Heart left ventricle (tissue), 13 donors: Measurements from ENCODE around the gene RGS17.

ENCODE experiments used
- POLR2A ChIP-seq, 2 donors: fragments of 450-650 bp; IDR thresholded peaks; one replicate each; pipeline ENCODE4 v1.6.1; 2017; ENCODE audit warnings: antibody characterized with exemption in 2 of 2, mild to moderate bottlenecking in 2 of 2, moderate library complexity in 2 of 2
- TF ChIP-seq, protein P1 (sequence below), 12 donors: fragments of 200-600 bp; sonication (generic) in 4 of 12; IDR thresholded peaks; one replicate each; pipeline versions ENCODE4 v1.5.0 to v1.8.0; 2018 to 2022; ENCODE audit warnings: antibody characterized with exemption in 12 of 12, mild to moderate bottlenecking in 5 of 12
- donor health status: ischemic (EF 13 %, LVEDD 7.1; RV severe dilation, severe dysfunction).
- donor health status: DM: no; HTN: yes; CAD: no.
- donor health status: DM: no; HTN: no; CAD: no.
- donor health status: ischemic (EF 25% LVEDD 6.9; RV normal size, moderate dysfunction).
- donor health status: ischemic (EF 25% LVEDD 5.7; RV mildly dilated, moderate dysfunction).
- donor health status: ischemic (EF 35%, LVEDD 5.7; RV mildly dilated, moderate dysfunction).
- donor health status: nonischemic (EF 11% LVEDD 7.7; RV severe dilation, severe dysfunction).
- donor health status: DM: yes; HTN: yes; CAD: no.
- donor health status: PGD.
- donor health status: ischemic (EF 29% LVEDD 5.4; RV normal size, mild dysfunction).
- donor health status: nonischemic (EF 23%, LVEDD 6.1; RV moderate dilation, normal function).

DNA sequence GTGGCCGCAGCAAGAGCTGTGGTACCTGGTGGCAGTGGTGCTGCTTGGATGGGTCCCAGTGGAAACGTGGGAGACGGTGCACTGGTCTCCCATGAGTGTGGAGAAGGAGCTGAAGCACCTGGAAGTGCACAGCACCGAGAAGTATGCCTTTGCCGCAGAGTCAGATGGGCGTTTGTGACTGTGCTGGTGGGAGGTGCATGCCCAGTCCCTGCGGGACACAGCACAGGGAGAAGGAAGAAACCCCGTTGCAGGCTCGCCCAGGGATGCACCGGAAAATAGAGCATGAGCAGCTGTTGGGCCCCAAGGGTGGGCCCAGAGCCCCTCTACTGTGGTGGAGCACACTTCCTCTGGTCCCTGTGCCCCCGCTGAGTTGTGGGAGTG, 19.3 kb upstream of the RGS17 start:
- TF ChIP-seq, protein P1, sequence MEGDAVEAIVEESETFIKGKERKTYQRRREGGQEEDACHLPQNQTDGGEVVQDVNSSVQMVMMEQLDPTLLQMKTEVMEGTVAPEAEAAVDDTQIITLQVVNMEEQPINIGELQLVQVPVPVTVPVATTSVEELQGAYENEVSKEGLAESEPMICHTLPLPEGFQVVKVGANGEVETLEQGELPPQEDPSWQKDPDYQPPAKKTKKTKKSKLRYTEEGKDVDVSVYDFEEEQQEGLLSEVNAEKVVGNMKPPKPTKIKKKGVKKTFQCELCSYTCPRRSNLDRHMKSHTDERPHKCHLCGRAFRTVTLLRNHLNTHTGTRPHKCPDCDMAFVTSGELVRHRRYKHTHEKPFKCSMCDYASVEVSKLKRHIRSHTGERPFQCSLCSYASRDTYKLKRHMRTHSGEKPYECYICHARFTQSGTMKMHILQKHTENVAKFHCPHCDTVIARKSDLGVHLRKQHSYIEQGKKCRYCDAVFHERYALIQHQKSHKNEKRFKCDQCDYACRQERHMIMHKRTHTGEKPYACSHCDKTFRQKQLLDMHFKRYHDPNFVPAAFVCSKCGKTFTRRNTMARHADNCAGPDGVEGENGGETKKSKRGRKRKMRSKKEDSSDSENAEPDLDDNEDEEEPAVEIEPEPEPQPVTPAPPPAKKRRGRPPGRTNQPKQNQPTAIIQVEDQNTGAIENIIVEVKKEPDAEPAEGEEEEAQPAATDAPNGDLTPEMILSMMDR (IDR thresholded peaks at IDR 0.05), result no peak
- TF ChIP-seq POLR2A (IDR thresholded peaks at IDR 0.05), result no peak
